GM12892 (cell line): ENCODE data around the gene PPP1R15B.

Source experiments
- DNase-seq: peaks from one replicate; pipeline ENCODE4 v3.0.0; 2011; ENCODE audit not compliant: insufficient read length
- FAIRE-seq: peaks from 2 replicates; lab custom pipeline; 2011; peaks lifted over from hg19 to GRCh38; lab: Jason Lieb, UNC
- POLR2A ChIP-seq: IDR thresholded peaks from 2 replicates; pipeline ENCODE4 v1.6.1; 2011; ENCODE audit warnings: low read depth, low read length, control low read depth
- POLR2AphosphoS5 ChIP-seq: IDR thresholded peaks from 2 replicates; pipeline ENCODE4 v1.6.1; 2011; ENCODE audit warnings: low read depth, low read length, control low read depth
- TAF1 ChIP-seq: IDR thresholded peaks from 2 replicates; pipeline ENCODE4 v1.6.1; 2011; ENCODE audit warnings: low read depth, mild to moderate bottlenecking, control low read depth, low read length, borderline replicate concordance

Gene PPP1R15B

GRCh38 chr1:204449678-204450280, 38.2 kb upstream of the PPP1R15B start:
- DNase-seq (no peak), FAIRE-seq (peak; percentile 33)

GRCh38 chr1:204448991-204449677, 37.5 kb upstream of the PPP1R15B start:
- TF ChIP-seq TAF1, result no peak
- no peak for TF ChIP-seq POLR2AphosphoS5
- TF ChIP-seq POLR2A, result no peak
- DNase-seq, result no peak
- peak; percentile 57 for FAIRE-seq

More at GRCh38 chr1:204449678-204450280, 38.2 kb upstream of the PPP1R15B start:
- TF ChIP-seq TAF1, result no peak
- no peak for TF ChIP-seq POLR2AphosphoS5
- TF ChIP-seq POLR2A, result no peak

DNA sequence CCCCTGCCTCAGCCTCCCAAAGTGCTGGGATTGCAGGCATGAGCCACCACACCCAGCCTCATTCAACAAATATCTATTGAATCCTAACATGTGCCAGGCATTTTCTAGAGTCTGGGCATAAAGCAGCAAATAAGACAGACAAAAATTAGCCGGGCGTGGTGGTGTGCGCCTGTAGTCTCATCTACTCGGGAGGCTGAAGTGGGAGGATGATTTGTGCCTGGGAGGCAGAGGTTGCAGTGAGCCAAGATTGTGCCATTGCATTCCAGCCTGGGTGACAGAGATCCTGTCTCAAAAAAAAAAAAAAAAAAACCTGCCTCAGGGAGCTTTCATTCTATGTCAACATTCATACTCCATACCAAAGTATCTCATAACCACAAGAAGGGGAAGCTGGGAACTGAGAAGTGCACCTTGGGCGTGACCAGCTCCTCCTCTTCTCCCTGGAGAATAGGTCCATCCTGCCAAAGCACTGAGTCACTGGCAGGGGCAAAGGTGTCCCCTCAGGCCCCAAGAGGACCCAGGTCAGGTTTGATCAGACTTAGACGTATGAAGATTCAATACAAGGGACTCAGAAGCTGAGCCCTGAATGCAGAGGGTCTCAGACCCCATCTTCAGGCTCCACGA, 36.8 kb upstream of the PPP1R15B start:
- FAIRE-seq (no peak), DNase-seq (no peak)
- TF ChIP-seq TAF1 (no peak), POLR2AphosphoS5 (no peak), POLR2A (no peak)

DNA sequence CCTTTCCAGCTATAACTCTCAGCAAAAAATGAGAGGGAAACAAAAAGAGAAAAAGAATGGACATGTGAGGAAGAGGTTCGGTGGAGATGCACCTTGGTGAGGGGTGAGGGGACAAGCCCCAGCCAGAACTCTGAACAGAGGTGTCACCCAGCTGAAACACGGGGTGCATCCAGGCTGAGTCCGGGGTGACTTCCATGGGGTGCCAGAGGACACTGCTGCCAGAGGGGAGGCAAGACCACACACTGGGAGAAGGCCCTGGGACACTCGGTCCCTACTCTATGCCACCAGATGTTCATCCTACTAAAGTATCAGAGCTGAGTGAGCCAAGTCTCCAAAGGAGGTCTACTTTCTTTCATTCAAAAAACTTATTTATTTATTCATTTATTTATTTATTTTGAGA, 36.1 kb upstream of the PPP1R15B start:
- no peak for FAIRE-seq
- TF ChIP-seq POLR2AphosphoS5 (no peak), TAF1 (no peak), POLR2A (no peak)
- DNase-seq, result no peak

GRCh38 chr1:204447190-204447589, 35.6 kb upstream of the PPP1R15B start:
- FAIRE-seq (no peak), DNase-seq (no peak)
- TF ChIP-seq POLR2A (no peak), TAF1 (no peak), POLR2AphosphoS5 (no peak)

GRCh38 chr1:204446413-204447111, 34.9 kb upstream of the PPP1R15B start:
- DNase-seq (peak; percentile 77), FAIRE-seq (peak; percentile 58)
- no peak for TF ChIP-seq POLR2A
- no peak for TF ChIP-seq POLR2AphosphoS5
- TF ChIP-seq TAF1, result no peak

DNA sequence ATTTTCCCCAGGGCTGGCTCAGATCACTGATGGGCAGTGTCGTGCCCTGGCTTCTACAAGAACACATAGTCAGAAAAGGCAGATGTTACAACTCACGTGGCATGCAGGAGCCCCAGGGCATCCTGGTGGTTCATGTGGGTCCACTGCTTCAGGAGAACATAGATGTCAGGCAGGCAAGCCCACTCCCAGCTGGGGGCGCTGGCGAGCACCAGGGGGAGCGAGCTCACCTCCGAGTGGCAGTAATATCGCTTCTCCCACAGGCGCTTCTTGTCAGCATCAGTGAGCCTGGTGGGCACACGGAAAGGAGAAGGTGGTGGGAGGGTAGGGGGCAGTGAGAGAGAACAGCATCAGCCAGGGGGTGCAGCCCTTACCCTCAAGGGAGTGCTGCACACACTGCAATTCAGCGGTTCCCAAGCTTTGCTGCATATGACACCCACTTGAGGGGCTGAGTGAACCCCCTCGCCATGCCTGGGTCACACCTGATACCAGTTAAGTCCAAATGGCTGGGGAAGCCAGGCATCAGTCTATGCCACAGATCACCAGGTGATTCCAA, 34.3 kb upstream of the PPP1R15B start:
- DNase-seq (peak; percentile 44), FAIRE-seq (peak; percentile 48)
- TF ChIP-seq TAF1 (no peak), POLR2A (no peak), POLR2AphosphoS5 (no peak)

GRCh38 chr1:204443871-204444581, 32.4 kb upstream of the PPP1R15B start:
- no peak for FAIRE-seq
- TF ChIP-seq TAF1, result no peak
- no peak for TF ChIP-seq POLR2AphosphoS5
- TF ChIP-seq POLR2A, result no peak
- DNase-seq, result no peak

DNA sequence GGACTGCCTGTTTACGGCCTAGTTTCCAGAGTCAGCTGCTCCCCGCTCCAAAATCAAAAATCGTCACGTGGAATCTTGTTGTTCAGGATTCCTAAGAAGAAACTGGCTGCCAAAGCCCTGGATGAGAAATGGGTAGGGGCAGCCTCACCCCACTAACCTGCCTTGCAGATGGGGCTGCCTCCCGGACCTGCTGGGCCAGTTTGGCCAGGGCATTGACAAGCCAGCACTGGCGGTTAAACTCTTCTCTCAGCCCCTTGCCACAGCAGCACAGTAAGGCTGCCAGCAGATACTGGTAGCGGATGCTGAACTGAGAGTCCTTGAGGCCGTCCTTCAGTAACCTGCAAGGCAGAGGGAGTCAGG, 31.6 kb upstream of the PPP1R15B start:
- no peak for DNase-seq
- no peak for FAIRE-seq
- TF ChIP-seq POLR2A (no peak), POLR2AphosphoS5 (no peak), TAF1 (no peak)

DNA sequence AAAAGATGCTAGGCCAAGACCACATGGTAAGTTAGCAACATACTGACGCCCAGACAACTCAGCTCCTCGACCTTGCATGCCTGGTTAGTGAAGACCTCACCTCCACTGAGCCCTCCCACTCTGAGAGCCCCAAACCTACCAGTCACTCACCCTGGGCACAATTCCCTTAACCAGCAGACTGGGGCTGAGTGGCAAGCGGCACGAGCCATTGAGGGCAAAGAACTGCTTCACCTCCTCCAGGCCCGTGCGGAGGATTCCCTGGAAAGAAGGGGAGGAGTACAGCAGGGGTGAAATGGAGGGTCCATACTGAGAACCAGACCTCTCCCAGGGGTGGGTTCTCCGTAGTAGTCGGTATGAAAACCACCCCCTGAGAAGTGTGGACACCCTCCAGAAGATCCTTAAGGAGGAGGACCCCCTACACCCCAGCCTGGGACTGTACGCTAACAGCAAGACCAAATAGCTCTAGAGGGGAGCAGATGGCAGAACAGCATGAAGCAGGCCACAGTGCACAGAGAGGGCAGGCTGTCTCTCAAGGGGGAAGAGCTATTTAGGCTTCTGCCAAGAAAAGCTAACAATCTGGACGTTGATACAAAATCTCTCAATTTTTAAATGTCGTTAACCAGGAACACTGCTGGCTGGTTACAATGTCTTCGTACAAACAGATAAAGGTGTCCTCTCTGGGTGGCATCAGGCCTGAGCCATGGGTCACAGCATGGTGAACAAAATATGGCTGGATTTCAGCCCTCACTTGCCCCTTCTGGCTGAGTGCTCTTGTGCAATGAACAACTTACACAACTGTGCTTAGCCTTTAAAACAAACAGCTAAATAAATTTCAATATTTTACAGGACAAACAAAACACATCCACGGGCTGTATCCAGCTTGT, 31.0 kb upstream of the PPP1R15B start:
- no peak for TF ChIP-seq TAF1
- TF ChIP-seq POLR2A, result no peak
- no peak for TF ChIP-seq POLR2AphosphoS5
- DNase-seq (no peak), FAIRE-seq (no peak)
